ENCODE results near the gene LHX6. TPM values are rescaled to one million over a fixed set of nuclear protein-coding genes. Genes with fewer than 3 reads are reported as not detected.

LHX6 gene
- total and polyA plus RNA-seq, 9 of the 15 experiments (the other 6 are each of a cell fraction or from before 2014, with no cell fraction given): 2.8 to 16.3 (median 7.9) TPM

DNA sequence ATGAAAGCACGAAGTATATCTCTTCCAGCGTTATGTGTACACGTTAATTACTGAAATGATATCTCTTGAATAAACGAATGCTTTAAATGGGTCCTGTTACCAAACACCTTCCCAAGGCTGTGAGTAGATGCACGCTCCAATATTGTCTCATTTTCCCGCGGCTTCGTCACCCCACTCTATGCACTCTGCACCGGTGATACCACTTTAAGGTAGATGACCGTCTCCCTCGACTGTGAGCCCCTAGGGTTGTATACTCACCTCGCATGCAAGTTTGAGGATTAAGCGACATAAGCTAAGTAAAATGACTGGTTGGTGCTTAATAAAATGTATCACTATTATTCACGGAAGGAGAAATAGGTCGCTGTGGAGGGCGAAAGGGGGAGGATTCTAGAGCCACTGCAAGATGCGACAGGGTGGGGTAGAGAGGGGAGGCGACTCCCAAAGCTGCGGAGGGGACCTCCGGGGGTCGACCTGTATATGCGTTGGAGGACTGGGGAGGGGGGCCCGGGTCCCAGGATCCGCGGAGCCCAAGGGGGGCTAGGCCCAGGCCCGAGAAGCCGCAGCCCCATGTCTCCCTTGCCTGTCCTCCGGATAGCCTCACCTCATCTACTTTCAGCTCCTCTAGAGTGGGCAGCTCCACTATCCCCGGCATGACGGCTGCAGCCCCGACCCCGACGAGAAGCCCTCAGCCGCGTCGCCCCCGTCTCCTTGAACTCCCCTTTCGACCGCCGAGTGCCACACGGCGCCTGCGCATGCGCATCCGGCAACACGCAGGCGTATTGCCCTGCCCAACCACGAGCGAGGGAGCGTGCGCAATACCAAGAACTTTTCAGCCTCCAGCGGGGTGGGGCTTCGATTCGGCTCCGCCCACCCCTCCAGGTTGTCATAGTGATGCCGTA is 69.5 kb downstream of the LHX6 start, which contains the start of the genes MORN5 and NDUFA8 (continued):
- TF ChIP-seq, protein P1, sequence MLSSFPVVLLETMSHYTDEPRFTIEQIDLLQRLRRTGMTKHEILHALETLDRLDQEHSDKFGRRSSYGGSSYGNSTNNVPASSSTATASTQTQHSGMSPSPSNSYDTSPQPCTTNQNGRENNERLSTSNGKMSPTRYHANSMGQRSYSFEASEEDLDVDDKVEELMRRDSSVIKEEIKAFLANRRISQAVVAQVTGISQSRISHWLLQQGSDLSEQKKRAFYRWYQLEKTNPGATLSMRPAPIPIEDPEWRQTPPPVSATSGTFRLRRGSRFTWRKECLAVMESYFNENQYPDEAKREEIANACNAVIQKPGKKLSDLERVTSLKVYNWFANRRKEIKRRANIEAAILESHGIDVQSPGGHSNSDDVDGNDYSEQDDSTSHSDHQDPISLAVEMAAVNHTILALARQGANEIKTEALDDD (IDR thresholded peaks at IDR 0.05): no peak
- TF ChIP-seq DPF2 (IDR thresholded peaks at IDR 0.05) (peak; percentile 28; the same call in 1 of the 2 replicates), HNRNPLL (IDR thresholded peaks at IDR 0.05; ENCODE audit: low read depth, low read length, poor library complexity, severe bottlenecking) (peak; percentile 58), ZNF354B (CRISPR knock-in tag; IDR thresholded peaks at IDR 0.05) (no peak), TEAD2 (tag; IDR thresholded peaks at IDR 0.05) (no peak), NCOR1 (IDR thresholded peaks at IDR 0.05) (no peak), SUPT5H (IDR thresholded peaks at IDR 0.05) (peak; percentile 95), EGR1 (conservative IDR thresholded peaks at IDR 0.05) (peak; percentile 67), ILK (tag; IDR thresholded peaks at IDR 0.05; ENCODE audit: borderline replicate concordance, low read depth) (no peak), POLR2G (IDR thresholded peaks at IDR 0.05; ENCODE audit: low read depth, low read length) (peak; percentile 84), POLR2AphosphoS5 (IDR thresholded peaks at IDR 0.05; ENCODE audit: control insufficient read depth, insufficient read depth, low read depth, low read length) (peak; percentile 79), ESRRA (IDR thresholded peaks at IDR 0.05; ENCODE audit: borderline replicate concordance, low read depth) (peak; percentile 90), BMI1 (IDR thresholded peaks at IDR 0.05; ENCODE audit: low read length) (peak; percentile 69; the same call in 1 of the 2 replicates), ZNF41 (CRISPR knock-in tag; conservative IDR thresholded peaks at IDR 0.05) (no peak), DMBX1 (CRISPR knock-in tag; IDR thresholded peaks at IDR 0.05; ENCODE audit: borderline replicate concordance) (no peak), PREB (CRISPR knock-in tag; IDR thresholded peaks at IDR 0.05) (no peak)
- TF ChIP-seq, protein P2, sequence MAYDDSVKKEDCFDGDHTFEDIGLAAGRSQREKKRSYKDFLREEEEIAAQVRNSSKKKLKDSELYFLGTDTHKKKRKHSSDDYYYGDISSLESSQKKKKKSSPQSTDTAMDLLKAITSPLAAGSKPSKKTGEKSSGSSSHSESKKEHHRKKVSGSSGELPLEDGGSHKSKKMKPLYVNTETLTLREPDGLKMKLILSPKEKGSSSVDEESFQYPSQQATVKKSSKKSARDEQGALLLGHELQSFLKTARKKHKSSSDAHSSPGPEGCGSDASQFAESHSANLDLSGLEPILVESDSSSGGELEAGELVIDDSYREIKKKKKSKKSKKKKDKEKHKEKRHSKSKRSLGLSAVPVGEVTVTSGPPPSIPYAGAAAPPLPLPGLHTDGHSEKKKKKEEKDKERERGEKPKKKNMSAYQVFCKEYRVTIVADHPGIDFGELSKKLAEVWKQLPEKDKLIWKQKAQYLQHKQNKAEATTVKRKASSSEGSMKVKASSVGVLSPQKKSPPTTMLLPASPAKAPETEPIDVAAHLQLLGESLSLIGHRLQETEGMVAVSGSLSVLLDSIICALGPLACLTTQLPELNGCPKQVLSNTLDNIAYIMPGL (CRISPR knock-in tag; IDR thresholded peaks at IDR 0.05): peak; percentile 34; the same call in 1 of the 2 replicates
- TF ChIP-seq, protein P3, sequence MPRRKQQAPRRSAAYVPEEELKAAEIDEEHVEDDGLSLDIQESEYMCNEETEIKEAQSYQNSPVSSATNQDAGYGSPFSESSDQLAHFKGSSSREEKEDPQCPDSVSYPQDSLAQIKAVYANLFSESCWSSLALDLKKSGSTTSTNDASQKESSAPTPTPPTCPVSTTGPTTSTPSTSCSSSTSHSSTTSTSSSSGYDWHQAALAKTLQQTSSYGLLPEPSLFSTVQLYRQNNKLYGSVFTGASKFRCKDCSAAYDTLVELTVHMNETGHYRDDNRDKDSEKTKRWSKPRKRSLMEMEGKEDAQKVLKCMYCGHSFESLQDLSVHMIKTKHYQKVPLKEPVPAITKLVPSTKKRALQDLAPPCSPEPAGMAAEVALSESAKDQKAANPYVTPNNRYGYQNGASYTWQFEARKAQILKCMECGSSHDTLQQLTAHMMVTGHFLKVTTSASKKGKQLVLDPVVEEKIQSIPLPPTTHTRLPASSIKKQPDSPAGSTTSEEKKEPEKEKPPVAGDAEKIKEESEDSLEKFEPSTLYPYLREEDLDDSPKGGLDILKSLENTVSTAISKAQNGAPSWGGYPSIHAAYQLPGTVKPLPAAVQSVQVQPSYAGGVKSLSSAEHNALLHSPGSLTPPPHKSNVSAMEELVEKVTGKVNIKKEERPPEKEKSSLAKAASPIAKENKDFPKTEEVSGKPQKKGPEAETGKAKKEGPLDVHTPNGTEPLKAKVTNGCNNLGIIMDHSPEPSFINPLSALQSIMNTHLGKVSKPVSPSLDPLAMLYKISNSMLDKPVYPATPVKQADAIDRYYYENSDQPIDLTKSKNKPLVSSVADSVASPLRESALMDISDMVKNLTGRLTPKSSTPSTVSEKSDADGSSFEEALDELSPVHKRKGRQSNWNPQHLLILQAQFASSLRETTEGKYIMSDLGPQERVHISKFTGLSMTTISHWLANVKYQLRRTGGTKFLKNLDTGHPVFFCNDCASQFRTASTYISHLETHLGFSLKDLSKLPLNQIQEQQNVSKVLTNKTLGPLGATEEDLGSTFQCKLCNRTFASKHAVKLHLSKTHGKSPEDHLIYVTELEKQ (CRISPR knock-in tag; IDR thresholded peaks at IDR 0.05): no peak
- TF ChIP-seq, protein P4, sequence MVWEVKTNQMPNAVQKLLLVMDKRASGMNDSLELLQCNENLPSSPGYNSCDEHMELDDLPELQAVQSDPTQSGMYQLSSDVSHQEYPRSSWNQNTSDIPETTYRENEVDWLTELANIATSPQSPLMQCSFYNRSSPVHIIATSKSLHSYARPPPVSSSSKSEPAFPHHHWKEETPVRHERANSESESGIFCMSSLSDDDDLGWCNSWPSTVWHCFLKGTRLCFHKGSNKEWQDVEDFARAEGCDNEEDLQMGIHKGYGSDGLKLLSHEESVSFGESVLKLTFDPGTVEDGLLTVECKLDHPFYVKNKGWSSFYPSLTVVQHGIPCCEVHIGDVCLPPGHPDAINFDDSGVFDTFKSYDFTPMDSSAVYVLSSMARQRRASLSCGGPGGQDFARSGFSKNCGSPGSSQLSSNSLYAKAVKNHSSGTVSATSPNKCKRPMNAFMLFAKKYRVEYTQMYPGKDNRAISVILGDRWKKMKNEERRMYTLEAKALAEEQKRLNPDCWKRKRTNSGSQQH (CRISPR knock-in tag; IDR thresholded peaks at IDR 0.05): no peak

All from K562 (cell line).